GM21423 (cell line): ENCODE measurements around the gene SCN10A.

Source experiments
- ATAC-seq: cut with Tn5 transposase; IDR thresholded peaks from one replicate; pipeline ENCODE4 v1.9.1; 2021; ENCODE audit warnings: mild to moderate bottlenecking, moderate library complexity; ENCODE audit not compliant: unreplicated experiment

The SCN10A gene

DNA sequence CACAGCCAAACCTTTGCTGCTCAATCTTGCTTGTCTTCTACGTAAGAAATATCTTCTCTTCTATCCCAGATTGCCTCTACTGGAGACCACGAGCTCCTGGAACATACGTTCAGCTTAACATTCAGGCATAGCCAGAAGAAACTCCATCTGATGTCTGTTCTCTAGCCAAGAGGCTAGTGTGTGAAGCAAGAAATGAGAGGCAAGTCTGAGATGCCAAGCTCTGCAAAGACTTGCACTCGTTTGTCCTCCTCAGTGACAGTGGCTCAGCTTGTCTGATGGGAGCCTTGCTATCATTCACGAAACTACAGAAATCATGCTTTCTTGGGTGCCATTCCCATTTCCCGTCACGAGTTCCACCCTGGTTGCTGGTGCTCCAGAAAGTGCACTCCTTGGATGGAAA, at the start of gene SCN10A:
Gene SCN10A, minus strand, starts transcription at position 192 of the 400 bp plus-strand sequence. CDS start 22,207 bp downstream, outside the sequence.
- no peak for ATAC-seq

DNA sequence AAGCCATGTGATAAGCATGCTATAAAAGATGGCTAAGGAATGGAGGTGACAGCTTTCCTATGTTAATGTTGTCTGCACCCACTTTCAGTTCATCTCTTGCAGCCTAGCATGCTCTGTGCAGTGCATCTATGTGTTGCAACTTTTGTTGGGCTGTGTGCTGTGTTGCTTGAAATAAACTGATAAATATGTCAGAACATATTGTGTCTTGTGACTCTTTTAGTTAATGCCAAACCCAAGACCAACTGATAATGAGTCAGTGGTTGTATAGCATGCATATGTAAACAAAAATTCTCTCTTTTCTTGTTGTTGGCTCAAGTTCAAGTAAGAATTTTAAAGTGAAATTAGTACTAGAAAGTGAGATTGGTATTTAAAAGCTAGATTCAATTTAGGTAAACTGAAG, 37.0 kb upstream of the SCN10A start:
- ATAC-seq, result no peak

DNA sequence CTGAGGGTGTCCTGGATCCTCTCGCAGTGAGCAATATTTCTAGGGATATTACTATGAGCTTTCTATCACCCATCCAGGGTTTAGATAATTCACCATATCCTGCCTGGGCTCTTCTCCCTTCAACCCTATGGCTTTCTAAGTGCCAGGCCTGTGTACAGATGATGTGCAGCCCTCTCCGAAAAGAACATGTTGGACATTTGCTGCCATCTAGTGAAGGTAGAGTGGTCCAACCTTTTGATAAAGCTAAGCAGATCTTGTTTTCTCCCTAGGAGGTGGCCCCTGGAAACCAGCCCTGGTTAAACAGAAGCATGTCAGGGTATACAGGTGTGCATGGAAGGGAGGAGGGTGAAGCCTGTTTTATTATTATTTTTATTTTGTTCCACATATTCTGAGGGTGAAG, 27.9 kb upstream of the SCN10A start:
- no peak for ATAC-seq

DNA sequence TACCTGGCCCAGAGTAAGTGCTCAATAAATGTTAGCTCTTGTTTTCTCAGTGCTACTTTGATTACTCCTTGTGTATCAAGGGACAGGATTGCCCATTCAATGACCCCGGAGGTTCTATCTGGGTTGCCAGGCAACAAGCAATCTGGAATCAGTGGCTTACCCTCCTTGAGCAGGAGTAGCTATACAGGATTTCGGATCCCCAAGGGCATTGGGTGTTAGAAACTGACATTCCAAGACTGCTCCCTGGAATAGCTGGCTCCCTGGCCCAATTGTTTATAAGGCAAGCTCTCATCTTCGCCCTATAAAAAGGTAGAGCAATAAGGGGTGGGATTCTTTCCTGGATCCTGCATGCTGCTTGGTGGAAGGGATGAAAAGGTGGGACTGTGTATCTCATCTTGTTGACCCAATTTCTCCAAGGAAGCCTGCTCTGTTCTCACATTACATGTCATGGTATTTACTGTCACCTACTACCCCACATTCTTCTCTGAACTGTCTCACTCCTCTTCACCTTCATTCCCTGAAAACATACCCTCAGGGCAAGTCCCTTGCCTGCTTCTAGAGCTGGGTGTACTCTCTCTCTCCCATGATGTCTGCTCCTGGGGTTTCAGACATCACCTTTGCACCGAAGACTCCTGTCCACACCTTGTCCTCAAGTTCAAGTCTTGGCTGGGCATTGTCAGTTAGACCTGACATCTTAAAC, 26.4 kb upstream of the SCN10A start:
- ATAC-seq, result no peak

DNA sequence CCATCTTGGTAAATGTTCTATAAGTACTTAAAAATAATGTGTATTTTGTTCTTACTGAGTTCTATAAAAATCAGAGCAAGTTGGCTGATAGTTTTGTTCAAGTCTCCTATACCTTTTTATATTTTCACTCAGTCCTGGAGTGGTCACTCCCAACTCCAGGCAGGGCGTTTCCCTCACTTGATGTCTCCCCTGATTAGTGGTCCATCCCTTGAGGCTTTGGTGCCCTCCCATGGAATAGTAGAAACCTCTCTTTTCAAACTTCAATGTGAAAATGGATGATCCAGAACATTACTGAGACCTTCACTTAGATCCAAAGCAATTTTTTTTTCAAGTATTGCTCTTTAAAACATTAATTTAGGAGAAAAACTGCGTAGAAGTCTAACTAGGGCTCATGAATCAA, 25.0 kb upstream of the SCN10A start:
- no peak for ATAC-seq

DNA sequence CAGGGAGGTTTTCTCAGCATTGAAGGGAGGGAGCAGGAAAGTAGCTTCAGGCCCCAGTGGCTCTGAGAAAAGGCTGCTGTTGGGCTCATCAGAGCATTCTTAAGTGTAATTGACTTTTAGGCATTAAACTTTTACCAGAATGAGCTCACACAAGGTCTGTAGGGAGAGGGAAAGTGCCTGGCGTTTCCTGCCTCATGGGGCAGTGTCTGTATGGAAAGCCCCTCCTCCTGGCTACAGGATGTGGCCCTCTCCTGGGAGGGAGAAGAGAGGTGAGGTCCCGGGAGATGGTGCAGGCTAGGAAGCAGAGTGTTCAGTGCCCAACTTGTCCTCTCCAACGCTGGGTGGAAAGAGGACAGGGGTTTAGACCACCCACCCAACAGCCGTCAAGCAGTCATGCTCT, 21.3 kb upstream of the SCN10A start:
- ATAC-seq, result no peak

DNA sequence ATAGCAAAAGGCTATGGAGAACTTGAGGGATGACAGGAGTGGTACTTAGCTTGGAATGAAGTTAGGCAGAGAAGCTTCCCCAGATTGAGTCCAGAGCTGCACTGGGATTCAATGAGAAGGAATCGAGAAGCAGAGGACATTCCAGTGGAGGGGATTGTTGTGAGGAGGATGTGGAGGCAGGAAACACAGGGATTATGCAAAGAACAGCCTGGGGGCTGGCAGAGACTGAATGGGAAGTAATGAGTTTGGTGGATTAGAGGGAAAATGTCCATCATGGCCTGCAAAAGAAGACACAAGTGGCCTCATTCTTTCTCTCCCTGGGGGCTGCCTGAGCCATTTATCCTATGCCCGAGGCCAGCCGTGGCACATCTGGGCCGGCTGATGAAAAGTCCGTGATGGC, 20.5 kb upstream of the SCN10A start:
- ATAC-seq, result no peak

DNA sequence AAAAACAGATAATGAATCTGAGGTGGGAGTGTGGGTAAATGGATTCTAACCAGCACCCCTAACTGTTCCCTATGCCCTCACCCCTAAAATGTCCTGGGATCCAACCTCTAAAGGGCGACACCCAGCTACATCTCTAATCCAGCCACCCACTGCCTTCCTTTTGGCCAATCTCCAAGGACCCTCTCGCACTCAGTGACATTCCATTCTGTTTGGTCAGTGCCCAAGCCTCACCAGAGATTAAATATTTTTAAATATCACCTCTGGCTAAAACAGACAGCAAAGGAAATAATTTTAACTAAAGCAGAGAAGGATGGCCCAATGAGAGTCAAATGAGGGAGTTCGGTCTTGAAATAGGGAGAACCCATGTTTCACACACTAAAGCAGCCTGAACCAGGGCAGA, 19.9 kb upstream of the SCN10A start:
- ATAC-seq, result no peak

DNA sequence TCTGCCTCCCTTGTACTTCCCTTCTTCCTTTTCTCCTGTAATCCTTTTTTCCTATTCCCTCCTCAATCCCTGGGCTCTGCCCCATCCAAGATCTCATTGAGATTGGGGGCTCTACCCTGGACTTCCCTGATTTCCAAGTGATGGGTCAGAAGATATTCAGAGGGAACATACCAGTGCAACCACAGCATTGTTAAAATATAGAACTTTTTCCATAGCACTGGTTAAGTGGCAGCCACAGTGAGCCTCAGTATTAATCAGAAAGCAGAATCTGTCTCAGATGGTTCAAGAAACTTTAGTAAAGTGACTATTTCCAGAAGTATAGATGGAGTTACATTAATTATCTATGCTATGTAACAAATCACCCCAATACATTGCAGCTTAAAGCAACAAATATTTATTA, 18.7 kb upstream of the SCN10A start:
- ATAC-seq, result no peak

DNA sequence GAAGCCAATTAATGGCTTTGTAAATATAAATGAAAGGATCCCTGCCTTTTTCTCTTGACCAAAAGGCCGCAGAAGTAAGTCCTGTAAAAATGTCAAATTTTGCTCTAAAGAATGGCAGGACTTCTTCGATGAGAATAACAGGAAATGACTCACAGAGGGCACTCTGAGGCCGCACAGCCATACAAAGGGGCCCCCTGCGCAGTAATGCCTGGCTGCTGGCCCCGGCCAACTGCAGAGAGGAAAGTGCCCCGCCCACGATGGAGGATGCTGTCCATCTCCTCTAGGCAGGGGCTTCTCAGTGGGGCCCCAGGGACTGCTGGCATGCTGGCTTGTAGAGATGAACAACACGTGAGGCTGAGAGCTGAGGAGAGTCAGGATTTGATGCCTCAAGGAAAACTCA, 18.1 kb upstream of the SCN10A start:
- ATAC-seq, result peak; percentile 73

DNA sequence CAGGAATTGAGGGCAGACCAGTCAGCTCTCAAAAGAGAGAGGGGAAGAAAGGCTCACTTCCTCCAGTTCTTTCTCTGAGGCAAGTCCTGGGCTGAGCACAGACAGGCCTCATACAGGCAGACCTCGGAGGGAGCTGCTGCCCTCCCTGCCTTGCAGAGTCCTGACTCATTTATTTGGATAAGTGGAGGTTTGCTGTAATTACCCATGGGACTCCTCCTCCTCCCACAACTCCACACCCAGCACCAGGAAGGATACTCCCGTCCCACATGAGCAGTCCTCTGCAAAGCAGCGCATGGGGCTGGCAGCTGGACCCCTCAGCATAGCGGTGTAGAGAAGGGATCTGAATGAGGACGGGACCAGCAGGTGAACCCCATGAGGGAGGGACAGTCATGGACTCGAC, 13.4 kb upstream of the SCN10A start:
- ATAC-seq, result no peak

DNA sequence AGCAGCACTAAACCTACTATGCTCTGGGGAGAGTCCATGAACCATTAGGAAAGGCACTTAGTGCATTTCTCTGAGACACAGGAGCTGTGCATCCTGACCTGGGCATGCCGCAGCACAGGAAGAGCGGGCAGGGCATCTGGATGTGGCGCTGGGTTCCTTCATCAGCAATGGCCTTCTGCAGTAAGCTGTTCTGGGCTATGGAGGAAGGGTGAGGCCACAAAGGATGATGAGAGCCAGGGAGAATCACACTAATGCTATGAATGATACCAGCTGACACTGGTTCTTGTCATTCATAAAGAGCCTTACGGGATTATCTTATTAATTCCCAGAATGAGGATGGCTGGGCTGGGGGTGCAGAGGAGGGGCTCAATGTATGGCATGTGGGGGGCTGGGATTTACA, 12.7 kb upstream of the SCN10A start:
- ATAC-seq, result no peak

DNA sequence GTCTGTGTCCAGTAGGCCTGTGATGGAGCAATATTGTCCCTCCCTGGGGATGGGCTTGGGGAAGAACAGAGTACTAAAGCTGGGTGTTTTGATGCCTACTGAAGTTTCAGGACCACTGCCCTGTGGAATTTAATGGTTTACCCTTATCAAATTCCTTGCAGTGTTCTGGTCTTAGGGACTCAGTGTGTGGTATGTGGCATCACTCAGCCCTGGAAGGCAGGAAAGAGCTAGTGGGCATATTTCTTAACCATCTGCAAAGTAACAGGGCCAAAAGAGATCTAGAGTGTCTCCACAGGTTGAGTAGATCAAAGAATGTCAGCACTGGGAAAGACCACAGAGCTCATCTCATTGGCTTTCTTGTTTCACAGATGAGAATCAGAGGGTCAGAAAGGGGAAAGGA, 11.8 kb upstream of the SCN10A start:
- ATAC-seq, result no peak

DNA sequence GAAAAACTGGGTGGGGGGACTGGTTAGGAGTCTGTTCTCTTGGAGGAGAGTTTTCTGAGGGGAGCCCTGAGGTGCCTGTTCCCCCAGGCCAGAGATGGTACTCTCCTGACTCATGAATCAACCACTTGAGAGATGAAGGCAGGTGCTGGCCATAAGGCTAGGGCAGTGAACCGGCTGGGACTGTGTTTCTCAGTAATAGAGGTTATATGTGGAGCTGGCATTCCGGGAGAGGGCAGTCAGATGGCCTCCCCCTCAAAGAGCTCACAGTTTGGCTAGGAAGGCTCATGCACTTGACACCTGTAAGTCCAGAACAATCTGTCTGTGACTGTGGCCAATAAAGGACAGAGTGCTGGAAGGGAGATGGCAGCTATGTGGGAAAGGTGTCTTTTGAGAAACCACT, 10.0 kb upstream of the SCN10A start:
- ATAC-seq, result no peak

DNA sequence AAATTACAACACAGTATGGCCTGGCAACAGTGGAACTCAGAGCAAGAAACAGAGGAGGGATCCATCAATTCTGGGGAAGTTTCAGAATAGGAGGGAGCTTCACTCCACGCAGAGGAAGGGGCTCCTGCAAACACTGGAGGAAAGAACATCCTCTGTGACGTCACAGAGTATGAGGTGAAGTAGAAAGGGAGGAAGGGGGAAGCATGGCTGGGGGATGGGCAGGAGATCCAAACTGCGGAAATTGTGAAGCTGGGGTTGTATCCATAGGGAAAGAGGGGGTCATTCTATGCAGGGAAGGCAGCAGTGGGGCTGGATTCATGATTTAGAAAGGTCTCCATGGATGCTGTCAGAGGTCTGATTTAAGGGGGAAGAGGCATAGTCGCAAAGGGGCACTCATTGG, 8.3 kb upstream of the SCN10A start:
- ATAC-seq, result no peak

DNA sequence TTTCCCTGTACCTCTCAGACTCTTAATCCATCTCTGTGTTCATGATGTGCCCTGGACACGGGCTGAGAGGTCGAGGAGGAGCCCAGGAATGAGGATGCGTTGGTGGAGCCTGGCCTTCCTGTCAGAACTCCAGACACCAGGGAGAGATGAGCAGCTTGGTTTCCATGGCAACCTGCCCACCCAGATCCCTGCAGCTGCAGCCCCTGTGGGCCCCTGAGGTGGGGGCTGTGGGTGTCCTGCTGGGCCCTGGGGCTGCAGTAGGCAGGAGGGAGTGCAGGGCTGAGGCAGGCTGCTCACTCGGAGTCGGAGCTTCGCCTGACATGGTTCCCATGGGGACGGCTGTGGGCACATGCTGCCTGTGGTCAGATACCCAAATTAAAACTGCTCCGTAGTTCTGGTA, 7.7 kb upstream of the SCN10A start:
- ATAC-seq, result no peak

DNA sequence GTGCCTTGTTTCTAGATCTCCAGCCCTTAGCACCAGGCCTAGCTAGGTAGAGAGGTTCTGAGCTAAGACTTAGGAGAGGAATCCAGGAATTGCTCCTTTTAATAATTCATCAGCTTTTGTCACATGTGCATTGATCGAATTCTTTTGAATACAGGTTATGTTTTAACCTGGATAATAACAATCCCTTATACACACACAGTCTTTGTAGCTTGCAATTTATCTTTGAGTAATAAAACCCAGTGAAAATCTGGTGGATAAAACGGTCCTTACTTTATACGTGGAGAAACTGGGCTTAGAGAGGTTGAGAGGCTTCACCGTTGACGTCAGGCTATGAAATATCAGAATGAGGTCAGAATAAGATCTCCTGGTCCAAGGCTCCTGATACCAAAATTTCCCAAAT, 7.2 kb upstream of the SCN10A start:
- no peak for ATAC-seq

DNA sequence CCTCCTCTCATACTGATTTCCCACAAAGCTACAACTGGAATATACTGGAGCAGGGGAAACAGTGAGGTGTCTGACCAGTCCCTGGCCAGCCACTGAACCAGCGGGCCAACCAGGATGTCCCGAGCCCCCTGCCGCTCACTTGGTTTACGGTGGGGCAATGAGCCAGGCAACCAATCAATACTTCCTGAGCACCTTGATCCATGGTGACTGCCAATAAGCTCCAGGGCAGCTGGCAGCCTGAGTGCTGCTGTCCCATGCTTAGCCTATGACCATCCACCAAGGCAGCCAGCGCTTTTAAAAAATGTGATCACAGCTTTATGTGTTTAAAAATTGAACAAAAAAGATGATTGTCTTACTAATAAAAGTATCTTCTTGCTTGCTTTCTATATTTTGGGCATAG, 4.2 kb downstream of the SCN10A start:
- no peak for ATAC-seq

DNA sequence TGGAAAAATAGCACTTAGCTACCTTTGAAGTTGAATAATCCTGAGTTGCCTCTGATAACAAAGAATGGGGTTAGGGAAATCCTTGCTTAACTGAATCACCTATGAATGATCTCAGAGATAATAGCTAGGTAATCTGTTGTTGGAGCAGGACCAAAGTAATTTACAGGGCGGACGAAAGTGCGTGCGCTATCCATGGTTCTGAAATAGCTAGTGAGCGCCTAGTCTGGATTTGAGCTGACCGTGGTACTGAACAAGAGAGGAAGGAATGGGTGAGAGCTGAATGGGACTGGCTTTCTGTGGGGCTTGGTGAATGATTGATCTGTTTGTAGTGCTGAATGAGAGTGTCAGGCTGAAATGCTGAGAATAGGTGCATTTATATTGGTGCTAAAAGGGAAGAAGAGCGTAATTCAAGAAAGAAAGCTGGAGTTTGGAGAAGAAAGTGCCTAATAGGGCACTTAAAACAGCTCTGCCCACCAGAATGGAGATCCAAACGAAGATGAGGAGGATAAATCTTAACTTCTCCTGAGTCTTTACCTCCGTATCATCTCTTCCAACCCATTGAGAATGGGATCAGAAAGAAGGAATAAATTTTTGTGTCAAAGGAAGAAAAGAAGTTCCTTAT, 10.1 kb downstream of the SCN10A start:
- ATAC-seq, result no peak

DNA sequence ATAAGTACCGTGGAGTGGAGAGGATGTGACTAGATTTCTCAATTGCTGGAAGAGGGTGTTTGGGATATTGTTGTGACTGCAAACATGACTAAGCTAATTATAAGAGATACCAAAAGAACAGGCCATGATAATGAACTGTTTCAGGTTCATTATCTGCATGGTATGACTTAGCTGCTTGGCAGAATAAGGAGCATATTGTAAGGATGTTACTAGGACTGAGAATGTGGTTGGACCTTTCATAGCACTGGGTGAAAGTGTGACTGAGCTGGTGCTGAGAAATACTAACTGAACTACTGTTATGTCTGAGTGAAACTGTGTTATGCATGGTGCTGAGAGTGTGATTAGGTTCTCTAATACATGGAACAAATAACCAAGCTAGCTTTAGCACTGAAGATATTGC, 11.0 kb downstream of the SCN10A start:
- ATAC-seq, result no peak

DNA sequence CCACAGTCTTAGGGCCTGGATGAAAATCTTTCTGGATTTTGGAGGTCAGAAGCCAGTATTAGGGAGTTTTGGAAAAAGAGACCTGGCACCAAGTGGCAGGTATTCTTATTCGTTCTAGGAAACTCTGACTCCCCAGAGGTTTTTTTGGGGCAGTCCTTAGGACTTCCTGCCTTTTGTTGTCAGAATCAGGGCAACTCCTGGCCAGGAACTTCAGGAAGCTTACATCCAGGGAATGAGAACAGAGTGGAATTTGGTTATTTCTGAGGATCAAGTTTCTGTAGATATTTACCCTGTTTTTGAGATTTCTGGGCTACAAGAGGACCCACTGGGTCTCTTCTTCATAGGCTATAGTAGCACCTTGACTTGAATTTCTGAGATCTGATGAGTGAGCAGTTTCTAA, 15.5 kb downstream of the SCN10A start:
- ATAC-seq, result no peak

DNA sequence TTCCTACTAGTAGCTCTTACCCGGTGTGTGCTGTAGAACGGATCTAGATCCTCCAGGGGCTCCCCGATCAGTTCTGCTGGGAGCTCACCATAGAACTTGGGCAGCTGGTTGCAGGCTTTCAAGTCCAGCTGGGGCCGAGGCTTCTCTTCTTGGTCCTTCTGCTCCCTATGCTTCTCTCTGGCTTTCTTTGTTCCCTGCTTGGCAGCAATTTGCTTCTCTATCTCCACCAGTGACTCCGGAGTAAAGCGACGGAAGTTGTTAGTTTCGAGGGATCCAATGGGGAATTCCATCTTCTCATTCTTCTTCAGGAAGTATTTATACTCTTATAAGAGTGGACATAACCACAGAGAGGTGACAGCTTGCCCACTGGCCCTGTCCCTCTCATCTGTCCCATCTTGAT, 22.3 kb downstream of the SCN10A start:
- no peak for ATAC-seq

DNA sequence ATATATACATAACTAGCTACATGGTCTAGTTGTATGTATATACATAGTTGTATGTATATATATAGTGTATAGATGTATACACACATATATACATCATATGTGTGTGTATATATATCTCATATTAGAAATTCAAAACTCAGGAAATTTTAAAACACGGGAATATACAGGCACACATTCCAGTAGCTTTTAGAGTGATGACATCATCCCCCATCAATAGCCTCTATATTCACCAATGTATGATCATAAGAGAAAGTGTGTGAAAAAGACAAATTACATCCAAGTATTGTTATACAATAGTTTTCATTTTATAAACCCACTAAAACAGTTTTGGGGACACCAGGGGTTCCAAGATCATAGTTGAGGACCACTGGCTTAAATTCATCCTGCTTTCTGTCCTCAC, 23.0 kb downstream of the SCN10A start:
- ATAC-seq, result no peak
